Transverse colon (tissue), 3 donors: ENCODE data around the gene ZNF777.

Experiments
- POLR2A ChIP-seq: fragments of 450-650 bp; IDR thresholded peaks from one replicate; pipeline ENCODE4 v1.6.1; 2016; ENCODE audit warnings: antibody characterized with exemption, mild to moderate bottlenecking, moderate library complexity
- POLR2AphosphoS5 ChIP-seq, 3 donors: sonication (generic); formaldehyde crosslinking; IDR thresholded peaks; one replicate each; pipeline ENCODE4 v1.6.1; 2016; ENCODE audit warnings: antibody characterized with exemption in 3 of 3

DNA sequence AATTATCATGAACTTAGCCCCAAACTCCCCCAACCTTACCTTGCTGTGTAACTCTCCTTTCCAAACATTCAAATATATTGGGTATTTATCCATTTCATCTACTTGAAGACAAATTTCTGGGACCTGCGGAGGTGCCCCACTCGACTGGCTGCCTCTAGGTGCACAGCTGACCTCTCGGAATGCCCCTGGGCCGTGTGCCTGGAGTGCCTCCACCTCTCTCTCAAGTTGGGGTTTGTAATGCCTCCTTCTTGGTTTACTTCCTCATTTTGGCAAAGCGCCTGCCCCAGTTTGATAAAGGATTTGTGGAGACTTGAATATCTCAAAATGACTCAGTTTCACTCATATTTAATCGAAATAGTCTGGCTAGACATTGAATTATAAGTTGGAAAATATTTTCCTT lies 16.6 kb downstream of the ZNF777 start:
- TF ChIP-seq POLR2A (no peak), POLR2AphosphoS5 (IDR thresholded peaks at IDR 0.05) (no peak)
